Astrocyte of the spinal cord (primary cell): ENCODE measurements around the gene CARD9.
A peak's percentile ranks its signal among the peaks of the same experiment; 100 is the strongest.

Experiments
- DNase-seq: peaks from one replicate; pipeline ENCODE4 v3.0.0; 2011; ENCODE audit warnings: low read depth, low spot score
- H3K4me3 ChIP-seq: 2 replicates; pipeline ENCODE4 v1.5.1; 2011; ENCODE audit warnings: low read depth, mild to moderate bottlenecking, low read length, moderate library complexity
- CTCF ChIP-seq: IDR thresholded peaks from 2 replicates; pipeline ENCODE4 v1.5.1; 2012; ENCODE audit warnings: low read depth, mild to moderate bottlenecking, low read length, inconsistent platforms
- in situ Hi-C: cut with HindIII; loops from 2 replicates; pipeline ENCODE4 v1.10.0; 2017; ENCODE audit warnings: low sequenced_read_pairs

CARD9 gene

GRCh38 chr9:136335296-136336155 is 37.9 kb downstream of the CARD9 start:
- in situ Hi-C loops, result no loop called here
- TF ChIP-seq CTCF, result no peak
- H3K4me3 ChIP-seq, result no peak overlapping the region
- DNase-seq, result peak; percentile 25

- in situ Hi-C loops, result no loop called here
- H3K4me3 ChIP-seq, result no peak overlapping the region
- no peak for TF ChIP-seq CTCF
- no peak for DNase-seq
Measured at GRCh38 chr9:136334541-136334940, 38.9 kb downstream of the CARD9 start.

DNA sequence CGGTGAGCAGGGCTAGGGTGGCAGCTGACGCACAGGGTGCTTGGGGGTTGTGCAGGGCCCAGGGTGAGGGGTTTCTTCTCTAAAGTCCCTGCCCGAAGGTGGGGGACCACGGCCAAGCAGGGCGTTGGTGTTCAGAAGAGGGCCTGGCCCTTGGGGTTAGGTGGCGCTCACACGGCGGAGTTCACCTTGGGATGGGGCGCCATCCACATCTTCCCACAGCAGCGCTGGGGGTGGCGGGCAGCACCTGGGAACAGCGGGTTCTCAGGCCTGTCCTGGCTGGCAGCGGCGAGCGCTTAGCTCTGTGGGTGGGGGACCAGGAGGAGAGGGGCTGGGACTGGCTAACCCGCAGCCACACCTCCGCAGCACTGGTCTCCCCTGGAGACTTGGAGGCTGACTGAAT is 40.0 kb downstream of the CARD9 start:
- in situ Hi-C loops, result no loop called here
- no peak for TF ChIP-seq CTCF
- no peak overlapping the region for H3K4me3 ChIP-seq
- DNase-seq, result no peak

GRCh38 chr9:136333045-136333444 is 40.4 kb downstream of the CARD9 start:
- TF ChIP-seq CTCF, result no peak
- no peak overlapping the region for H3K4me3 ChIP-seq
- in situ Hi-C loops, result no loop called here
- no peak for DNase-seq

- no peak for DNase-seq
- no peak overlapping the region for H3K4me3 ChIP-seq
- in situ Hi-C loops, result no loop called here
- TF ChIP-seq CTCF, result no peak
Measured at GRCh38 chr9:136332482-136332983, 40.9 kb downstream of the CARD9 start.

GRCh38 chr9:136331556-136332481 is 41.6 kb downstream of the CARD9 start:
- no peak for TF ChIP-seq CTCF
- in situ Hi-C loops, result no loop called here
- H3K4me3 ChIP-seq, result no peak overlapping the region
- no peak for DNase-seq
